Stomach smooth muscle (tissue), 2 donors: Measurements from ENCODE around the gene ATXN1.

Experiments used
- H3K27ac ChIP-seq: one replicate; pipeline ENCODE4 v1.7.0; 2013; ENCODE audit warnings: mild to moderate bottlenecking, low read length, inconsistent platforms
- H3K27me3 ChIP-seq, 2 donors: one replicate each; pipeline ENCODE4 v1.7.0; 2013; ENCODE audit warnings: low read length in 2 of 2; ENCODE audit not compliant: insufficient read depth in 2 of 2, control insufficient read depth in 1 of 2
- H3K36me3 ChIP-seq, 2 donors: one replicate each; pipeline ENCODE4 v1.7.0; 2013; ENCODE audit warnings: low read length in 2 of 2; ENCODE audit not compliant: control insufficient read depth in 2 of 2, insufficient read depth in 2 of 2
- H3K4me1 ChIP-seq: one replicate; pipeline ENCODE4 v1.7.0; 2013; ENCODE audit warnings: low read length; ENCODE audit not compliant: control insufficient read depth, insufficient read depth
- H3K4me3 ChIP-seq, 2 donors: one replicate each; pipeline ENCODE4 v1.7.0; 2013; ENCODE audit warnings: low read length in 2 of 2
- H3K9ac ChIP-seq, 2 donors: one replicate each; pipeline ENCODE4 v1.7.0; 2013; ENCODE audit warnings: low read length in 2 of 2, mild to moderate bottlenecking in 1 of 2
- H3K9me3 ChIP-seq, 2 donors: one replicate each; pipeline ENCODE4 v1.7.0; 2013; ENCODE audit warnings: low read length in 2 of 2; ENCODE audit not compliant: control insufficient read depth in 2 of 2
- donor health status: healthy.
- donor health status: Pancreatic carcinoma.

ATXN1 gene

GRCh38 chr6:16760516-16761470, at the start of gene ATXN1:
TSS of gene ATXN1 (minus strand) at chr6:16761460.
- H3K4me1 ChIP-seq = peaks cover 28% of the 10 kb centered on the region
- H3K27ac ChIP-seq = peak within 1 kb of the TSS; percentile 97
- peak within 1 kb of the TSS; percentile 87 to 93 for H3K9ac ChIP-seq
- H3K9me3 ChIP-seq = no peaks in the 10 kb centered on the region
- peak within 1 kb of the TSS; percentile 92 to 93 for H3K4me3 ChIP-seq
- no peaks in the 10 kb centered on the region for H3K27me3 ChIP-seq
- H3K36me3 ChIP-seq = no peaks in the 10 kb centered on the region

GRCh38 chr6:16810411-16810810, 49.2 kb upstream of the ATXN1 start:
- peaks cover 3% of the 10 kb centered on the region for H3K4me1 ChIP-seq
- no peaks in the 10 kb centered on the region for H3K9me3 ChIP-seq
- no peaks in the 10 kb centered on the region for H3K36me3 ChIP-seq
- H3K9ac ChIP-seq = no peak overlapping the region
- no peak overlapping the region for H3K27ac ChIP-seq
- no peaks in the 10 kb centered on the region for H3K27me3 ChIP-seq
- H3K4me3 ChIP-seq = no peak overlapping the region

- H3K9me3 ChIP-seq = no peaks in the 10 kb centered on the region
- no peak overlapping the region for H3K27ac ChIP-seq
- H3K9ac ChIP-seq = no peak overlapping the region
- no peaks in the 10 kb centered on the region for H3K27me3 ChIP-seq
- no peaks in the 10 kb centered on the region for H3K36me3 ChIP-seq
- peaks cover 8% of the 10 kb centered on the region for H3K4me1 ChIP-seq
- no peak overlapping the region for H3K4me3 ChIP-seq
Observed at GRCh38 chr6:16809753-16810358, 48.6 kb upstream of the ATXN1 start.

- Histone ChIP-seq H3K27ac (no peak overlapping the region), H3K9ac (no peak overlapping the region), H3K4me1 (peaks cover 23% of the 10 kb centered on the region), H3K27me3 (no peaks in the 10 kb centered on the region), H3K9me3 (no peaks in the 10 kb centered on the region), H3K4me3 (no peak overlapping the region), H3K36me3 (no peaks in the 10 kb centered on the region)
Observed at GRCh38 chr6:16807956-16808355, 46.7 kb upstream of the ATXN1 start.

GRCh38 chr6:16806363-16806762, 45.1 kb upstream of the ATXN1 start:
- Histone ChIP-seq H3K36me3 (no peaks in the 10 kb centered on the region), H3K27me3 (no peaks in the 10 kb centered on the region), H3K9ac (no peak overlapping the region), H3K27ac (no peak overlapping the region), H3K9me3 (no peaks in the 10 kb centered on the region), H3K4me1 (peaks cover 29% of the 10 kb centered on the region), H3K4me3 (no peak overlapping the region)

- no peaks in the 10 kb centered on the region for H3K36me3 ChIP-seq
- H3K27ac ChIP-seq = peak overlapping the region; percentile 8
- no peak overlapping the region for H3K4me3 ChIP-seq
- peaks cover 29% of the 10 kb centered on the region for H3K4me1 ChIP-seq
- no peaks in the 10 kb centered on the region for H3K9me3 ChIP-seq
- no peaks in the 10 kb centered on the region for H3K27me3 ChIP-seq
- H3K9ac ChIP-seq = peak overlapping the region in 1 of 2 donors; percentile 29
Observed at GRCh38 chr6:16805243-16805950, 44.1 kb upstream of the ATXN1 start.

GRCh38 chr6:16804546-16805242, 43.4 kb upstream of the ATXN1 start:
- H3K4me3 ChIP-seq = no peak overlapping the region
- peak overlapping the region; percentile 8 for H3K27ac ChIP-seq
- H3K4me1 ChIP-seq = peaks cover 29% of the 10 kb centered on the region

GRCh38 chr6:16803294-16804200, 42.3 kb upstream of the ATXN1 start:
- Histone ChIP-seq H3K9me3 (no peaks in the 10 kb centered on the region), H3K27ac (peak overlapping the region; percentile 8), H3K4me3 (peak overlapping the region; percentile 52 to 72), H3K27me3 (no peaks in the 10 kb centered on the region), H3K36me3 (no peaks in the 10 kb centered on the region), H3K9ac (peak overlapping the region; percentile 55 to 62), H3K4me1 (peaks cover 29% of the 10 kb centered on the region)

More at GRCh38 chr6:16804546-16805242, 43.4 kb upstream of the ATXN1 start:
- no peaks in the 10 kb centered on the region for H3K9me3 ChIP-seq
- no peaks in the 10 kb centered on the region for H3K27me3 ChIP-seq
- H3K9ac ChIP-seq = peak overlapping the region in 1 of 2 donors; percentile 19
- H3K36me3 ChIP-seq = no peaks in the 10 kb centered on the region

- Histone ChIP-seq H3K36me3 (no peaks in the 10 kb centered on the region), H3K9ac (no peak overlapping the region), H3K4me1 (peaks cover 29% of the 10 kb centered on the region), H3K27me3 (no peaks in the 10 kb centered on the region), H3K4me3 (no peak overlapping the region), H3K27ac (peak overlapping the region; percentile 31), H3K9me3 (no peaks in the 10 kb centered on the region)
Observed at GRCh38 chr6:16802071-16802470, 40.8 kb upstream of the ATXN1 start.
